ENCODE measurements around the gene RFX2.

DNA sequence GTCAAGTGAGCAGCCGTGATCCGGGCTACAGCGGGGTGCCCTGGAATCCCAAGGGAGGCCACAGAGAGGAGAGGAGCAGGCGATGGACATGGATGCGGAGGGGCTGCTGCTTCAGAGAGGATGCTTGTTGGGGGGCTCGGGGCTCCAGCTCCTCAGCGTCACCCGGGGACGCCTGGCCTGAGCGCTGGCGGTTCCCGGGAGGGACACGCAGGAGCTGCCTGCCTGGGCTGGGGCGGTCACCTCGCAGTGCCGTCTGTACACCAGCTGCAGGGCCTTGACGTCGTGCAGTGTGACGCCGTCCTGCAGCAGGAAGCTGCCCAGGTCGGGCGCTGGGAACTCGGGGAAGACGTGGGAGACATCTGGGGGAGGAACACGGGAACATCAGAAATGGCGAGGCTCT is 102.4 kb downstream of the RFX2 start:
- TF ChIP-seq RARB (CRISPR knock-in tag; IDR thresholded peaks at IDR 0.05), result no peak
- TF ChIP-seq, protein P1, sequence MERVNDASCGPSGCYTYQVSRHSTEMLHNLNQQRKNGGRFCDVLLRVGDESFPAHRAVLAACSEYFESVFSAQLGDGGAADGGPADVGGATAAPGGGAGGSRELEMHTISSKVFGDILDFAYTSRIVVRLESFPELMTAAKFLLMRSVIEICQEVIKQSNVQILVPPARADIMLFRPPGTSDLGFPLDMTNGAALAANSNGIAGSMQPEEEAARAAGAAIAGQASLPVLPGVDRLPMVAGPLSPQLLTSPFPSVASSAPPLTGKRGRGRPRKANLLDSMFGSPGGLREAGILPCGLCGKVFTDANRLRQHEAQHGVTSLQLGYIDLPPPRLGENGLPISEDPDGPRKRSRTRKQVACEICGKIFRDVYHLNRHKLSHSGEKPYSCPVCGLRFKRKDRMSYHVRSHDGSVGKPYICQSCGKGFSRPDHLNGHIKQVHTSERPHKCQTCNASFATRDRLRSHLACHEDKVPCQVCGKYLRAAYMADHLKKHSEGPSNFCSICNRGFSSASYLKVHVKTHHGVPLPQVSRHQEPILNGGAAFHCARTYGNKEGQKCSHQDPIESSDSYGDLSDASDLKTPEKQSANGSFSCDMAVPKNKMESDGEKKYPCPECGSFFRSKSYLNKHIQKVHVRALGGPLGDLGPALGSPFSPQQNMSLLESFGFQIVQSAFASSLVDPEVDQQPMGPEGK (CRISPR knock-in tag; IDR thresholded peaks at IDR 0.05; ENCODE audit: borderline replicate concordance), result no peak
- no peak for TF ChIP-seq TCF4 (CRISPR knock-in tag; IDR thresholded peaks at IDR 0.05; ENCODE audit: borderline replicate concordance)
- no peak for TF ChIP-seq ZNF8 (CRISPR knock-in tag; IDR thresholded peaks at IDR 0.05)
- TF ChIP-seq OSR1 (CRISPR knock-in tag; IDR thresholded peaks at IDR 0.05), result no peak
- no peak for TF ChIP-seq ARNTL (CRISPR knock-in tag; IDR thresholded peaks at IDR 0.05; ENCODE audit: borderline replicate concordance, low read depth)
- no peak for TF ChIP-seq PPARA (CRISPR knock-in tag; IDR thresholded peaks at IDR 0.05; ENCODE audit: borderline replicate concordance)
